GM23248 (cell line): ENCODE measurements around the gene CSKMT.

Experiments
- EZH2 ChIP-seq: fragments of 200-600 bp; sonication (generic); IDR thresholded peaks from 2 replicates; pipeline ENCODE4 v1.6.1; 2018; ENCODE audit warnings: antibody characterized with exemption, mild to moderate bottlenecking; ENCODE audit not compliant: insufficient read depth, poor library complexity, severe bottlenecking
- EZH2phosphoT487 ChIP-seq: fragments of 200-600 bp; sonication (generic); IDR thresholded peaks from 2 replicates; pipeline ENCODE4 v1.6.1; 2018; ENCODE audit warnings: antibody characterized with exemption, moderate library complexity, mild to moderate bottlenecking, low read depth; ENCODE audit not compliant: insufficient read depth

DNA sequence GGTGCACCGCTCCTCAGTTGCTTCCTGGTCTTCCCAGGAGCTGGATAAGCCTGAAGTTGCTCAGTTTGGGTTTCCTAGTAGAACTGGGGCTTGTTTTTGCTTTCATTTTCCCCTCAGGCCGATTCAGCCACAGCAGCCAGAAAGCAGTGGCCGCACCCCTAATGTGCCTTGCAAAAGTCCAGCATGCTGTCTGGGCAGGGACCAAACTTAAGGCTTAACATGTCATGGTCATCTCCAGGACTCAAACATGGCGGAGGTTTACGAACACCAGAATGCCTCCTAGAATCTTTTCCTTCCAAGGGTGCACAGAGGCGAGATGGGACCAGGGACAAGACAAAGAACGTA is 44.9 kb downstream of the CSKMT start:
- TF ChIP-seq EZH2 (no peak), EZH2phosphoT487 (no peak)
